Activated CD4-positive, alpha-beta T cell treated with anti-CD3 and anti-CD28 coated beads, Interleukin-2, Interleukin-4, amounts not matched to agents 100 ng/mL and 50 ng/mL, durations not matched to agents 16 hours and 8 hours (primary cell): ENCODE data around the gene P2RX5.

Experiments used
- DNase-seq: peaks from one replicate; pipeline ENCODE4 v3.0.0-alpha.2; 2020; ENCODE audit warnings: low spot score

Gene P2RX5

GRCh38 chr17:3681057-3681456, 14.9 kb downstream of the P2RX5 start:
- no peak for DNase-seq

- DNase-seq: no peak
Measured at GRCh38 chr17:3679531-3680126, 16.3 kb downstream of the P2RX5 start.

GRCh38 chr17:3678821-3679530, 17.0 kb downstream of the P2RX5 start:
- no peak for DNase-seq

- no peak for DNase-seq
Measured at GRCh38 chr17:3678095-3678820, 17.7 kb downstream of the P2RX5 start.

- no peak for DNase-seq
Measured at GRCh38 chr17:3675886-3676285, 20.1 kb downstream of the P2RX5 start.

- no peak for DNase-seq
Measured at GRCh38 chr17:3672571-3672970, 23.4 kb downstream of the P2RX5 start.

- no peak for DNase-seq
Measured at GRCh38 chr17:3669548-3669947, 26.4 kb downstream of the P2RX5 start.

- no peak for DNase-seq
Measured at GRCh38 chr17:3669085-3669347, 26.9 kb downstream of the P2RX5 start.

GRCh38 chr17:3668279-3669084, 27.5 kb downstream of the P2RX5 start, which contains the start of the genes EMC6 and TAX1BP3:
TSS of gene EMC6 (plus strand) at chr17:3668812. CDS start at chr17:3669147, 335 bp downstream.
TSS of gene TAX1BP3 (minus strand) at chr17:3668578. CDS start at chr17:3668526, 52 bp downstream.
- peak; percentile 99 for DNase-seq

GRCh38 chr17:3667366-3668278, 28.3 kb downstream of the P2RX5 start:
- no peak for DNase-seq

GRCh38 chr17:3666516-3666915, 29.4 kb downstream of the P2RX5 start:
- no peak for DNase-seq

GRCh38 chr17:3665834-3666233, 30.1 kb downstream of the P2RX5 start:
- no peak for DNase-seq

- no peak for DNase-seq
Measured at GRCh38 chr17:3663102-3664011, 32.6 kb downstream of the P2RX5 start.

GRCh38 chr17:3660311-3660891, 35.6 kb downstream of the P2RX5 start:
- no peak for DNase-seq

- DNase-seq: no peak
Measured at GRCh38 chr17:3659541-3660111, 36.3 kb downstream of the P2RX5 start.

GRCh38 chr17:3658784-3659449, 37.0 kb downstream of the P2RX5 start:
- DNase-seq: no peak

- no peak for DNase-seq
Measured at GRCh38 chr17:3657874-3658783, 37.8 kb downstream of the P2RX5 start.

GRCh38 chr17:3657588-3657869, 38.4 kb downstream of the P2RX5 start:
- no peak for DNase-seq
